ENCODE data around the gene RPS6KL1. TPM values are rescaled to one million over a fixed set of nuclear protein-coding genes. Genes with fewer than 3 reads are reported as not detected.

RPS6KL1 gene
- total RNA-seq, 1 experiment from 2014 or later: 18.8 TPM

DNA sequence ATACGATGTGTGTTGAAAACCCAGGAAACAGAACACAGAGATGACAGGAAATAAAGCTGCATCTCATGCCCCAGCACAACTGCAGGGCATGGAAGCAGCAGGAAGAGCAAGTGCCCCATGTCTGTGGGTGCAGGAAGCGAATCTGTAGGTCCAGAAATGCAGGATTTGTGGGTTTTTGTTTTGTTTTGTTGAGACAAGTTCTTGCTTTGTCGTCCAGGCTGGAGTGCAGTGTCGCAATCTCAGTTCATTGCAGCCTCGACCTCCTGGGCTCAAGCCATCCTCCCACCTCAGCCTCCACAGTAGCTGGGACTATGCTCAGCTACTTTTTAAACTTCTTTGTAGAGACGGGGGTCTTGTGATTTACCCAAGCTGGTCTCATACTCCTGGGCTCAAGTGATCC lies 6.2 kb upstream of the RPS6KL1 start:
- no peak overlapping the region for H3K27ac ChIP-seq (ENCODE audit: insufficient read length, low read depth, low read length)
- H2AK5ac ChIP-seq (ENCODE audit: insufficient read length, low read length): no peak overlapping the region
- no peaks in the 10 kb centered on the region for H3K4me1 Mint-ChIP-seq
- no peaks in the 10 kb centered on the region for H3K79me1 ChIP-seq (ENCODE audit: insufficient read depth, low read depth, low read length, poor library complexity, severe bottlenecking)
- H3K9me3 ChIP-seq (ENCODE audit: control insufficient read depth, low read depth, low read length): no peaks in the 10 kb centered on the region
- no peak overlapping the region for H2BK15ac ChIP-seq (ENCODE audit: low read depth, low read length)
- no peak overlapping the region for H3K4ac ChIP-seq (ENCODE audit: low read depth, low read length)
- H2BK20ac ChIP-seq (ENCODE audit: low read depth, low read length, poor library complexity, severe bottlenecking): no peak overlapping the region
- DNase-seq: no peak
- H3T11ph ChIP-seq (ENCODE audit: low read length): no peak overlapping the region
- no peak overlapping the region for H4K8ac ChIP-seq (replicated peaks; ENCODE audit: insufficient read length, low read depth, low read length)
- no peak overlapping the region for H2BK12ac ChIP-seq (ENCODE audit: insufficient read length, low read depth, low read length)
- H3K79me2 ChIP-seq (ENCODE audit: insufficient read depth, low read length): no peaks in the 10 kb centered on the region
- no peak overlapping the region for H3K14ac ChIP-seq (ENCODE audit: insufficient read depth, low read length)
- no peak overlapping the region for H3K4me2 ChIP-seq (ENCODE audit: insufficient read depth, insufficient read length, low read length)
- H4K5ac ChIP-seq (ENCODE audit: insufficient read length, low read depth, low read length): no peak overlapping the region
- H3K56ac ChIP-seq (ENCODE audit: insufficient read length, low read depth, low read length): no peak overlapping the region
- H3K4me1 ChIP-seq (ENCODE audit: insufficient read depth, low read length): no peaks in the 10 kb centered on the region
- no peak overlapping the region for H3K27ac Mint-ChIP-seq
- no peaks in the 10 kb centered on the region for H3K36me3 Mint-ChIP-seq (ENCODE audit: insufficient read depth in 1 of 3, low read depth in 3 of 3)
- no peaks in the 10 kb centered on the region for H3K23me2 ChIP-seq (ENCODE audit: insufficient read length, low read depth, low read length, poor library complexity, severe bottlenecking)
- no peaks in the 10 kb centered on the region for H3K27me3 ChIP-seq (ENCODE audit: insufficient read depth, low read length)
- H2AFZ ChIP-seq (ENCODE audit: low read length): no peak overlapping the region
- peaks cover 4% of the 10 kb centered on the region for H3K27me3 Mint-ChIP-seq (ENCODE audit: low read depth)
- no peak overlapping the region for H3K18ac ChIP-seq (ENCODE audit: insufficient read length, low read depth, low read length)
- no peak overlapping the region for H2BK120ac ChIP-seq (ENCODE audit: low read depth, low read length, poor library complexity, severe bottlenecking)
- no peak overlapping the region for H2BK5ac ChIP-seq (ENCODE audit: insufficient read length, low read length)
- H3K23ac ChIP-seq (ENCODE audit: insufficient read length, low read depth, low read length): no peak overlapping the region
- TF ChIP-seq, protein P1, sequence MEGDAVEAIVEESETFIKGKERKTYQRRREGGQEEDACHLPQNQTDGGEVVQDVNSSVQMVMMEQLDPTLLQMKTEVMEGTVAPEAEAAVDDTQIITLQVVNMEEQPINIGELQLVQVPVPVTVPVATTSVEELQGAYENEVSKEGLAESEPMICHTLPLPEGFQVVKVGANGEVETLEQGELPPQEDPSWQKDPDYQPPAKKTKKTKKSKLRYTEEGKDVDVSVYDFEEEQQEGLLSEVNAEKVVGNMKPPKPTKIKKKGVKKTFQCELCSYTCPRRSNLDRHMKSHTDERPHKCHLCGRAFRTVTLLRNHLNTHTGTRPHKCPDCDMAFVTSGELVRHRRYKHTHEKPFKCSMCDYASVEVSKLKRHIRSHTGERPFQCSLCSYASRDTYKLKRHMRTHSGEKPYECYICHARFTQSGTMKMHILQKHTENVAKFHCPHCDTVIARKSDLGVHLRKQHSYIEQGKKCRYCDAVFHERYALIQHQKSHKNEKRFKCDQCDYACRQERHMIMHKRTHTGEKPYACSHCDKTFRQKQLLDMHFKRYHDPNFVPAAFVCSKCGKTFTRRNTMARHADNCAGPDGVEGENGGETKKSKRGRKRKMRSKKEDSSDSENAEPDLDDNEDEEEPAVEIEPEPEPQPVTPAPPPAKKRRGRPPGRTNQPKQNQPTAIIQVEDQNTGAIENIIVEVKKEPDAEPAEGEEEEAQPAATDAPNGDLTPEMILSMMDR (conservative IDR thresholded peaks at IDR 0.05): no peak
- H3K4me3 Mint-ChIP-seq: no peak overlapping the region
- no CpG with 5 or more reads among the region's 6 CpGs for WGBS (ENCODE audit: extremely low coverage, insufficient read length, low lambda C conversion rate)
- no peak overlapping the region for H3K9ac ChIP-seq (ENCODE audit: extremely low read depth, insufficient read length, low read length)
- H4K20me1 ChIP-seq (ENCODE audit: control insufficient read depth, insufficient read depth, insufficient read length): no peaks in the 10 kb centered on the region
- no peak overlapping the region for H4K91ac ChIP-seq (ENCODE audit: insufficient read length, low read depth, low read length)
- no peaks in the 10 kb centered on the region for H3K9me3 Mint-ChIP-seq
